Measurements from ENCODE around the gene DOK3. TPM values are rescaled to one million over a fixed set of nuclear protein-coding genes. Genes with fewer than 3 reads are reported as not detected.

The DOK3 gene
- polyA plus RNA-seq, 2 of the 4 experiments (the other 2 are of a cell fraction) = 1.3 to 7.1 TPM

GRCh38 chr5:177542816-177543465 lies 33.3 kb upstream of the DOK3 start:
- Histone ChIP-seq H3K4me2 (no peak overlapping the region), H3K27ac (no peak overlapping the region), H3K9me3 (no peaks in the 10 kb centered on the region), H3K4me1 (peaks cover 41% of the 10 kb centered on the region), H3K4me3 (no peak overlapping the region)
- DNase-seq (ENCODE audit: low read depth in 1 of 2, low spot score in 1 of 2) = no peak
- no peak for FAIRE-seq
- 90% methylated on average over 4 of the region's 4 CpGs for WGBS (ENCODE audit: missing lambda C conversion rate)
- ATAC-seq = no peak
- CTCF ChIA-PET = interaction anchor here (0.7 to 1.5 kb wide), 4 partner anchors 10 to 65 kb away, joined by 3 to 6 read pairs (median 4); no protein-coding TSS in a partner anchor
- POLR2A ChIA-PET = no interaction called here
- TF ChIP-seq, protein P1, sequence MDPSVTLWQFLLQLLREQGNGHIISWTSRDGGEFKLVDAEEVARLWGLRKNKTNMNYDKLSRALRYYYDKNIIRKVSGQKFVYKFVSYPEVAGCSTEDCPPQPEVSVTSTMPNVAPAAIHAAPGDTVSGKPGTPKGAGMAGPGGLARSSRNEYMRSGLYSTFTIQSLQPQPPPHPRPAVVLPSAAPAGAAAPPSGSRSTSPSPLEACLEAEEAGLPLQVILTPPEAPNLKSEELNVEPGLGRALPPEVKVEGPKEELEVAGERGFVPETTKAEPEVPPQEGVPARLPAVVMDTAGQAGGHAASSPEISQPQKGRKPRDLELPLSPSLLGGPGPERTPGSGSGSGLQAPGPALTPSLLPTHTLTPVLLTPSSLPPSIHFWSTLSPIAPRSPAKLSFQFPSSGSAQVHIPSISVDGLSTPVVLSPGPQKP (IDR thresholded peaks at IDR 0.05; ENCODE audit: low read depth, low read length) = no peak

DNA sequence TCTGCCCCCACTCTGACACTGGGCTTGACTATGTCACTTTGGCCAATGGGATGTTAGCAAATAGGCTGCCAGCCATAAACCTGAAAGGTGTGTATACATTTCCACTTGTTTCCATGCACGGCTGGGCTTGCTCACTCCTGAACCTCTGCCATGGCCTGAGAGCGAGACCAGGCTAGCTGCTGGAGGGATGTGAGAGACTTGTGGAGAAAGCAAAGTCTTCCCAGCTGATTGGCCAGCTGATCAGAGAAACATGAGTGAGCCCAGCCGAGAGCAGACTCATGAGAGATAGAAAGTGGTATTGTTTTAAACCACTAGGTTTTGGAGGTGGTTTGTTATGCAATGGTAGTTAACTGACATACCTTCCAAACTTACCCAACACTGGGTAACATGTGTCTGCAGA lies 30.8 kb upstream of the DOK3 start:
- no peak for TF ChIP-seq RFX5 (IDR thresholded peaks at IDR 0.05)
- TF ChIP-seq, protein P2, sequence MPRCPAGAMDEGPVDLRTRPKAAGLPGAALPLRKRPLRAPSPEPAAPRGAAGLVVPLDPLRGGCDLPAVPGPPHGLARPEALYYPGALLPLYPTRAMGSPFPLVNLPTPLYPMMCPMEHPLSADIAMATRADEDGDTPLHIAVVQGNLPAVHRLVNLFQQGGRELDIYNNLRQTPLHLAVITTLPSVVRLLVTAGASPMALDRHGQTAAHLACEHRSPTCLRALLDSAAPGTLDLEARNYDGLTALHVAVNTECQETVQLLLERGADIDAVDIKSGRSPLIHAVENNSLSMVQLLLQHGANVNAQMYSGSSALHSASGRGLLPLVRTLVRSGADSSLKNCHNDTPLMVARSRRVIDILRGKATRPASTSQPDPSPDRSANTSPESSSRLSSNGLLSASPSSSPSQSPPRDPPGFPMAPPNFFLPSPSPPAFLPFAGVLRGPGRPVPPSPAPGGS (IDR thresholded peaks at IDR 0.05) = no peak
- TF ChIP-seq EHMT2 (IDR thresholded peaks at IDR 0.05; ENCODE audit: low read depth) = no peak
- no peak for TF ChIP-seq FOSB (CRISPR knock-in tag; IDR thresholded peaks at IDR 0.05)
- TF ChIP-seq FOSL2 (IDR thresholded peaks at IDR 0.05) = no peak
- TF ChIP-seq FOSL2 (CRISPR knock-in tag; IDR thresholded peaks at IDR 0.05) = no peak
- no peak for TF ChIP-seq NFE2L2 (conservative IDR thresholded peaks at IDR 0.05; ENCODE audit: low read length)
- H3K9me3 ChIP-seq = no peaks in the 10 kb centered on the region
- H3K27ac ChIP-seq = no peak overlapping the region
- 90% methylated on average over 3 of the region's 3 CpGs for WGBS (ENCODE audit: missing lambda C conversion rate)
- H3K4me2 ChIP-seq = no peak overlapping the region
- no peak for DNase-seq (ENCODE audit: low read depth in 1 of 2, low spot score in 1 of 2)
- FAIRE-seq = no peak
- no peak for ATAC-seq
- peaks cover 36% of the 10 kb centered on the region for H3K4me1 ChIP-seq
- no peak overlapping the region for H3K4me3 ChIP-seq
- CTCF ChIA-PET = interaction anchor here (1.2 kb wide), 1 partner anchor 39 kb away, joined by 3 read pairs; no protein-coding TSS in a partner anchor
- POLR2A ChIA-PET = no interaction called here

- Histone ChIP-seq H3K4me3 (no peak overlapping the region), H3K9me3 (no peaks in the 10 kb centered on the region), H3K4me2 (no peak overlapping the region), H3K4me1 (peaks cover 26% of the 10 kb centered on the region), H3K27ac (no peak overlapping the region)
- CTCF ChIA-PET = interaction anchor here (0.9 to 4.1 kb wide), 3 partner anchors 30 to 38 kb away, joined by 3 to 24 read pairs (median 3); partner anchors contain the start of gene DOK3
- no peak for TF ChIP-seq BHLHE40 (IDR thresholded peaks at IDR 0.05; ENCODE audit: low read depth, low read length)
- 0 out of 4 replicates have a peak, but pooled peaks of 1 of the 2 experiments have one; percentile 28 for TF ChIP-seq CEBPB (IDR thresholded peaks at IDR 0.05)
- no peak for DNase-seq (ENCODE audit: low read depth in 1 of 2, low spot score in 1 of 2)
- no peak for ATAC-seq
- WGBS (ENCODE audit: missing lambda C conversion rate) = 90% methylated on average over 2 of the region's 2 CpGs
- POLR2A ChIA-PET = no interaction called here
- no peak for FAIRE-seq
Observed at GRCh38 chr5:177539411-177539810, 29.8 kb upstream of the DOK3 start.

- CTCF ChIA-PET = interaction anchor here (0.9 to 4.1 kb wide), 3 partner anchors 8 to 37 kb away, joined by 3 to 24 read pairs (median 18); partner anchors contain the start of gene DOK3
- FAIRE-seq = no peak
- H3K4me2 ChIP-seq = peak overlapping the region; percentile 58; the same call in 2 of the 3 replicates
Observed at GRCh38 chr5:177538876-177539275, 29.2 kb upstream of the DOK3 start.

More at GRCh38 chr5:177538876-177539275, 29.2 kb upstream of the DOK3 start:
- H3K4me3 ChIP-seq = no peak overlapping the region
- DNase-seq (ENCODE audit: low read depth in 1 of 2, low spot score in 1 of 2) (no peak), ATAC-seq (no peak)
- TF ChIP-seq, protein P3, sequence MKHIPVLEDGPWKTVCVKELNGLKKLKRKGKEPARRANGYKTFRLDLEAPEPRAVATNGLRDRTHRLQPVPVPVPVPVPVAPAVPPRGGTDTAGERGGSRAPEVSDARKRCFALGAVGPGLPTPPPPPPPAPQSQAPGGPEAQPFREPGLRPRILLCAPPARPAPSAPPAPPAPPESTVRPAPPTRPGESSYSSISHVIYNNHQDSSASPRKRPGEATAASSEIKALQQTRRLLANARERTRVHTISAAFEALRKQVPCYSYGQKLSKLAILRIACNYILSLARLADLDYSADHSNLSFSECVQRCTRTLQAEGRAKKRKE (CRISPR knock-in tag; IDR thresholded peaks at IDR 0.05; ENCODE audit: low read depth) = no peak
- no peak for TF ChIP-seq HMGXB4 (CRISPR knock-in tag; IDR thresholded peaks at IDR 0.05; ENCODE audit: borderline replicate concordance)
- no peak for TF ChIP-seq BHLHE40 (IDR thresholded peaks at IDR 0.05; ENCODE audit: low read depth, low read length)
- TF ChIP-seq HOXB5 (CRISPR knock-in tag; IDR thresholded peaks at IDR 0.05) = no peak
- TF ChIP-seq RFX5 (IDR thresholded peaks at IDR 0.05) = no peak
- TF ChIP-seq JUNB (IDR thresholded peaks at IDR 0.05) = no peak
- TF ChIP-seq NFE2L2 (conservative IDR thresholded peaks at IDR 0.05; ENCODE audit: low read length) = no peak
- TF ChIP-seq CEBPB (IDR thresholded peaks at IDR 0.05) = no peak
- H3K9me3 ChIP-seq = no peaks in the 10 kb centered on the region
- POLR2A ChIA-PET = no interaction called here
- 98% methylated on average over 10 of the region's 10 CpGs for WGBS (ENCODE audit: missing lambda C conversion rate)
- peaks cover 26% of the 10 kb centered on the region for H3K4me1 ChIP-seq
- H3K27ac ChIP-seq = peak overlapping the region in 1 of 2 experiments; percentile 76; a peak in 3 of 6 replicates

Data from A549 (cell line).